Effector CD8-positive, alpha-beta T cell (primary cell): ENCODE results near the gene ULK1.

Source experiments
- DNase-seq: peaks from one replicate; lab custom pipeline; 2025; lab: John Stamatoyannopoulos, UW

The ULK1 gene

GRCh38 chr12:131907379-131908091 lies 13.1 kb downstream of the ULK1 start:
- no peak for DNase-seq

GRCh38 chr12:131908092-131909080 lies 14.0 kb downstream of the ULK1 start:
- DNase-seq = no peak

- DNase-seq = no peak
These were observed 14.8 kb downstream of the ULK1 start for GRCh38 chr12:131909081-131909751.

GRCh38 chr12:131909752-131910219 lies 15.4 kb downstream of the ULK1 start:
- no peak for DNase-seq

- no peak for DNase-seq
These were observed 16.0 kb downstream of the ULK1 start for GRCh38 chr12:131910302-131911027.

GRCh38 chr12:131911028-131911650 lies 16.7 kb downstream of the ULK1 start:
- DNase-seq = no peak

- DNase-seq = no peak
These were observed 17.5 kb downstream of the ULK1 start for GRCh38 chr12:131911851-131912477.

- DNase-seq = no peak
These were observed 18.3 kb downstream of the ULK1 start for GRCh38 chr12:131912518-131913274.

GRCh38 chr12:131913666-131914065 lies 19.2 kb downstream of the ULK1 start:
- no peak for DNase-seq

- DNase-seq = no peak
These were observed 19.8 kb downstream of the ULK1 start for GRCh38 chr12:131914179-131914702.

GRCh38 chr12:131915000-131915689 lies 20.7 kb downstream of the ULK1 start:
- DNase-seq = no peak

- no peak for DNase-seq
These were observed 21.4 kb downstream of the ULK1 start for GRCh38 chr12:131915823-131916222.

GRCh38 chr12:131916306-131917138 lies 22.1 kb downstream of the ULK1 start:
- DNase-seq = no peak

- DNase-seq = no peak
These were observed 22.8 kb downstream of the ULK1 start for GRCh38 chr12:131917139-131917710.

- DNase-seq = no peak
These were observed 23.4 kb downstream of the ULK1 start for GRCh38 chr12:131917711-131918306.

GRCh38 chr12:131918311-131919050 lies 24.1 kb downstream of the ULK1 start:
- DNase-seq = no peak

- no peak for DNase-seq
These were observed 24.6 kb downstream of the ULK1 start for GRCh38 chr12:131919051-131919347.
